ENCODE measurements around the gene B4GALT6. TPM values are rescaled to one million over a fixed set of nuclear protein-coding genes. Genes with fewer than 3 reads are reported as not detected.

B4GALT6 gene
- total RNA-seq, 4 donors from 2014 or later = 1.7 to 4.2 (median 2.5) TPM

GRCh38 chr18:31649449-31649848 lies 34.9 kb downstream of the B4GALT6 start:
- no peak for TF ChIP-seq CTCF (IDR thresholded peaks at IDR 0.05; ENCODE audit: low read depth)

- TF ChIP-seq CTCF (IDR thresholded peaks at IDR 0.05; ENCODE audit: low read depth) = no peak
These were observed 35.4 kb downstream of the B4GALT6 start for GRCh38 chr18:31648966-31649429.

GRCh38 chr18:31648458-31648857 lies 35.9 kb downstream of the B4GALT6 start:
- no peak for TF ChIP-seq CTCF (IDR thresholded peaks at IDR 0.05; ENCODE audit: low read depth)

DNA sequence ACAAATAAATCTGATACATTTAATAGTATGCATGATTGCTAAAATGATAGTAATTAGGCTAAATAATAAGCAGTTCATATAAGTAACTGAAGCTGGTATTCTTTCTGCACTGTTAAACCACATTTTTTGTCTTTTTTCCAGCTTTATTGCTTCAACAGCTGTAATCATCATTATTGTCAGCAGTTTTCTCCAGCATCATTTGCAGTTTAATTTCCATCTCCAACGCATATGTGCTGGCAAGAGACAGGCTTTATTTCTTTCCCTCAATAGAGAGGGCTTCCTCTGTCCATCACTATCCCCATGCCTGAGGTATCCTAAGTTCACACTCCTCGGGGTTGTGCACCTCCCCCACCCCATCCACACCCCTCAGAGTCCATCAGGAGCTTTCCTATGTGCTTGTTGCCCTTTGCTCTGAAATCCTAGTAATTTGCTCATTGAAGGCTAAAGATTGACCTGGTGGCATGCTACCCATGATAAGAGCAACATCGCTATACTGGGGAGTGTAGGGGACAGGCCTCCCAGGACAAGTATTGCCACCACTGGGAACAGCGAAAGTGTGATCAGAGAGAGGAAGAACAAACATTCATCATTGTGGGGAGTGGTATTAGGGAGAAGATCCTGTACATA lies 37.1 kb downstream of the B4GALT6 start:
- TF ChIP-seq CTCF (IDR thresholded peaks at IDR 0.05; ENCODE audit: low read depth) = no peak

GRCh38 chr18:31646332-31647126 lies 37.9 kb downstream of the B4GALT6 start:
- no peak for TF ChIP-seq CTCF (IDR thresholded peaks at IDR 0.05; ENCODE audit: low read depth)

- TF ChIP-seq CTCF (IDR thresholded peaks at IDR 0.05; ENCODE audit: low read depth) = no peak
These were observed 39.0 kb downstream of the B4GALT6 start for GRCh38 chr18:31645411-31645810.

- no peak for TF ChIP-seq CTCF (IDR thresholded peaks at IDR 0.05; ENCODE audit: low read depth)
These were observed 41.4 kb downstream of the B4GALT6 start for GRCh38 chr18:31643003-31643402.
